ENCODE data around the gene IRF5. TPM values are rescaled to one million over a fixed set of nuclear protein-coding genes. Genes with fewer than 3 reads are reported as not detected.
"Not testable (repeated sequence)": the region's sequence is repeated elsewhere in the genome, so short reads cannot be mapped to it uniquely, and the experiment has no call there.

Gene IRF5
- total RNA-seq, 1 donor from 2014 or later: 2.9 TPM

DNA sequence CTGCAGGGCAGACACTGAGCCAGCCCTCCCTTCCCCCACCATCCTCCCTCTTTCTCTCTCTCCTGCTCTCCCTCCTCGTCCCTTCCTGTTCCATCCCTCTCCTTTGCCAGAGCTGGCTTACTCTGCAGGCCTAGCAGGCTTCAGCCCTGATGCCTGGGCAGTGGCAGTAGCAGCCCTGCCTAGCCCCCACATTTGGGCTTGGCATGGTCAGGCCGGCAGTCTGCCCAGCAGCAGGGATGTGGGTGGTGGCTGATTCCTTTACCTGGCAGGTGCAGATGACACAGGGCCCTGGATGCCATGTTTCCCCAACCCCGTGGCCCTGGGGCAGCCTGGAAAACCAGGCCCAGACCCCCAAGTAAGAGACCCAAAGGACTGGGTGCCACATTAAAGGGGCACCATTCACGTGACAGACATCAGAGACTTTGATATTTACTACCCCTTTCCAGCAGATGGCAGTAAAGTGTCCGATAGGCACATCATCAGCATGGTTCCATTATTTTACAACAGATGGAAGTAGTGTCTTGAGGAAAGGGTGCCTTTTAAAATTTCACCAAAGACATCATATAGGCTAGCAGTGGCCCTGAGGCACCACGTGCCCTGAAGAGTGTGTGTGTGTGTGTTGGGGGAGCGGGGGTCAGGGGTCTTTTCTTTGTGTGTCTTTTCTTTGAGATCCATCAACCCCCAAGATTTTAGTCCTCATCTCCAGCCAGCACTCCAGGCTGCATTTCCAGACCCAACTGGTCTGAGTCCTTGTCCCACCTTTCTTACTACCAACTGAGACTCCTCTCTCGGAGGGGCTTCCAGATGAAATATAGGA is 33.1 kb upstream of the IRF5 start:
- DNase-seq: no peak
- ATAC-seq: peak; percentile 52
- intact Hi-C loops (cut with micrococcal nuclease): loop anchor here (10.0 kb wide), 1 partner anchor 200 kb away; no protein-coding TSS in a partner anchor

DNA sequence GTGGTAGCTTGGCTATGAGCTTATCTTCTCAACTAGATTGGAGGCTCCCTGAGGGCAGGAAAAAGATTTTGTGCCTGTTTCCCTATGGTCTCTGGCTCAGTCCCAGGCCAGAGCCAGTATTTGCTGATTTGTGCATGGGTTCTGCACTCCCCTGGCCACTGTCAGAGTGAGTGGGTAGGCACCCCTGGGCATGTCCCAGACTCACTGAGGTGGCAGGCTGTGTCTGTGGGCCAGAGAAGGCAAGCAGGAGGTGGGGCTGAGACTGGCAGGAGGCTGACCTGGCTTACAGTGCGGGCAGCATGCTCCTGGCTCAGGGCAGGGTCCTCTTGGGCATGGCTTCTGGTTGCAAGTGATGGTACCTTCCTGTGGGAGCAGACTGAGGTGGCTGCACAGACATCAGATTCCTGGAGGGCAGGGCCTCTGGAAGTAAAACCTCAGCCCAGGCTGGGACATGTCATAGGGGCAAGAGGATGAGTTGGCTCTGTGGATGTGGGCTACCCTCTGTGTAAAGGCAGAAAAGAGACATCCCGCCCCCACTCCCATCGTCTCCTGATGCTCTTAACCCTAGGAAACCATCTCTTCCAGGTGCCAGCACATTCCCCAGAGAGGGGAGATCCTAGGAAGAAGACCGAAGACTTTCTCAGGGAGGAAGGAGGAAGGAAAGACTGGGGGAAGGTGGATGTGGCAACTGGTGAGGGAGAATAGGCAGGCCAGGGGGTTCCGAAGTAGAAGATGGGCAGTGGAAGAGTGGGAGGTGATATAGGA is 31.5 kb upstream of the IRF5 start:
- intact Hi-C loops (cut with micrococcal nuclease): loop anchor here (10.0 kb wide), 1 partner anchor 199 kb away; no protein-coding TSS in a partner anchor
- DNase-seq (no peak), ATAC-seq (no peak)

DNA sequence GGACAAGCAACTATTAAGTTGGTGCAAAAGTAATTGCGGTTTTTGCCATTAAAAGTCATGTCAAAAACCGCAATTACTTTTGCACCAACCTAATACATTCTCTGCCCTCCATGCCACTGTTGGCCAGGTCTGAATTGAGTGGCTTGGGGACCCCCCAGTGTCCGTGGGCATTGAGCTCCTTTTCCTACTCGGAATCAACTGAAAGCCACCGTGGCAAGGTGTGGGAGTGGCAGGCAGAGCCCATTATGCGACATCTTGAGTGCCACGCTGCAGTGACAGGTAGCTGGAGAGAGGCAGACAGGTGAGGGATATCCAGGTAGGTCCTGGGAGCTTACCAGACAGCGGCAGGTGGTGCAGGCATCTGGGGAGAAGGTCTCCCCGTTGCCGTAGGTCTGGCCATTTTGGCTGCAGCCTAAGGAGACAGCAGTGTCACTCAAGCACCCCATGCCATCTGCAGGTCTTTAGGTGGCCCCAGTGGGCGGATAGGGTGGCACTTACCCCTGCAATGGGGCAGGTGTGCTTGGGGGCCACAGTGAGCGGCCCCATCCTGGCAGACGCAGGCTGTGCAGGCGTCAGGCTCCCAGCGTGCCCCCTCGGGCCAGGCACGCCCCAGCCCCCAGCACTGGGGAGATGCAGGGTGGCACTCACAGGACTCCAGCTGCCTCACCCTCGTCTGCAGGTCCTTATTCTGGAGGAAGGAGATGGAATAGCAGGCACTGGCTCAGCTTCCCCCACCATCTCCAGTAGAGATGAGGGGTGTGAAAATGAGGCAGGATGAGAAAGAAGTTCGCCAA is 30.8 kb upstream of the IRF5 start:
- intact Hi-C loops (cut with micrococcal nuclease): loop anchor here (10.0 kb wide), 1 partner anchor 198 kb away; no protein-coding TSS in a partner anchor
- DNase-seq (no peak), ATAC-seq (no peak)

- no peak for ATAC-seq
- DNase-seq: no peak
- intact Hi-C loops (cut with micrococcal nuclease): loop anchor here (10.0 kb wide), 1 partner anchor 196 kb away; no protein-coding TSS in a partner anchor
Measured at GRCh38 chr7:128908750-128909624, 28.7 kb upstream of the IRF5 start.

DNA sequence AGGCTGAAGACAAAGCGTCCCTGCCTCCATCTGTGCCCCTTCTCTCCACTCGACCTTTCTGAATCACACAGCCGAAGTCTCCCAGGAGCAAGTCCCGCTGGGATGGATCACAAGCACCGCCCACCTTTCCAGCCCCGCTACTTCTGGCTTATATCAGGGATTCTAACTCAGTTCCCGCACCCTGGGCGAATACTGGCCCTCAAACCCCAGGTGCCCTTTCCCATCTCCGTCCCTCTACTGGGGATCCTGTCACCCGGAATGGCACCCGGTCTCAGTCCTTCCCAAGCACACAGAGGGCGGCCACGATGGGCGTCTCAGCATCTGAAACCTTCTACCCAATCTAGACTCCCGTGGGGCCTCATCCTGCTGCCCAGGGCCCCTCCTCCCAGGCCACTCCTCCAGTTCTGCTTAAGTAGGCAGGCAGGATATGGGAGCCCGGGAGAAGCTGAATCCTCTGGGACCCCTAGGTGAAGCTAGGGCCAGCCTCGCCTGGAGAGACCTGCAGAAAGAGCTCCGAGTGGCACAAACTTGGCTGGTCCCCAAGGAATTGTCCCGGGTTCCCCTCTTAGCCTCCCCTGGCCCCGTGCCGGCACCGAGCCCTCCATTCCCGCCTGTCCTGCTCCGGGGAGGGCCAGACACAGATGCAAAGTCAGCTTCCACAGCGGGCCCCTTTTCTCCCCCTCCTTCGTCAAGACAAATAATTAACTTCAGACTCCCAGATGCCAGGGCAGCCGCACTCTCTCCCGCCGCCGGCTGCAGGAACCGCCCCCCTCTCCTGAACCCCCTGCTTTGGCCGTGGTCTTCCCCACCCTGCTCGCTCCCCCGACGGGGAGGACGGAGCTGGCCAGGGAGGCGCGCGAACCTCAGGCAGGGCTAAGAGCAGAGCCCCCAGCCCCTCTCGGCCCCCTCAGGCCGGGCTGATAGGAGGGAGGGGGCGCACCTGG is 27.8 kb upstream of the IRF5 start:
- intact Hi-C loops (cut with micrococcal nuclease): loop anchor here (10.0 kb wide), 1 partner anchor 195 kb away; no protein-coding TSS in a partner anchor
- DNase-seq: peak; percentile 33
- ATAC-seq: peak; percentile 26

DNA sequence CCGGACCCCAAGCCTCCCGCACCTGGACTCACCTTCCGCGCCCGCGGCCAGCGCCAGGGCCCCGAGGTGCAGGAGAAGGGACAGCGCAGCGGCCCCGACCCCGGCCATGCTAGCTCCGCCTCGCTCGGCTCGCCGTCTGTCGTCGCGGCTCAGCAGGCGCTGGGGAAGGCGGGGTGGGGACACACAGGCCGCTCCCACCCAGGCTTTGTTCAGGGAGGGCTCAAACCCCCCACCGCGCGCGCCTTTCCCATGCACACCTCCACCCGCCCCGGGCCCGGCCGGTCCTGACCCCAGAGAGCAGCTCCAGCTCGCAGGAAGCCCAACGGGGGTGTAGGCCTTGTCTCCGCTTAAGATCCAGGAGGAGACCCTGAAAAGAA is 27.2 kb upstream of the IRF5 start, which contains the start of gene KCP:
TSS of gene KCP (minus strand) at position 141 of the 377 bp plus-strand sequence. CDS start at position 108, 33 bp downstream.
- peak; percentile 30 for DNase-seq
- intact Hi-C loops (cut with micrococcal nuclease): no loop called here
- no peak for ATAC-seq

DNA sequence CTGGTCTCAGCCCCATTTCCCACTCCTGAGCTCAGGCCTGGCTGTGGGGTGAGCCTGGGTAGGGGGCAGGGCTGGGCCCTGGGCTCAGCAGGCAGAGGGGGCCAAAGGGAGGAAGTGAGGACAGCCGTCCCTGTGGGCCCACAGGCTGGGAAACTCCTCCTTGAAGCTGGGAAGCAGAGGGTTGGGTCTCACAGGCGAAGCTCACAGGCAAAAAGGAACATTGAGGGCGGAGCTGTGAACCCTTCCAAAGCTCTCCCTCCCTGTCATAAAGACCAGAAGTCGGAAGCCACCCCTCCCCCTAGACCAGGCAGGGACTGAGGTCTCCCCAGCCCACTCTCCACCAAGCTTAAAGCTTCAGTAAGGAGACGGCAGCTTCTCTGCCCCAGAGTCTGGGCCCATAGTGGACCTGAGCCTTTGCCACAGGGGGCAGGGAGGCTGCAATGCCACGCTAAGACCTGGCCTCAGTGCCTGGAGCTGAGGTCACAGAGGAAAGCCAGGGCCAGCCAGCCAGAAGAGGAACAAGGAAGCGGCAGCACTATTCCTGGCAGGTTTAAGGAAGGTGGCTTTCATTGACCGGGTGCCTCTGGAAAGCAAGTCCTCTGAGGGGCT is 26.2 kb upstream of the IRF5 start:
- DNase-seq: peak; percentile 30
- peak; percentile 57 for ATAC-seq

DNA sequence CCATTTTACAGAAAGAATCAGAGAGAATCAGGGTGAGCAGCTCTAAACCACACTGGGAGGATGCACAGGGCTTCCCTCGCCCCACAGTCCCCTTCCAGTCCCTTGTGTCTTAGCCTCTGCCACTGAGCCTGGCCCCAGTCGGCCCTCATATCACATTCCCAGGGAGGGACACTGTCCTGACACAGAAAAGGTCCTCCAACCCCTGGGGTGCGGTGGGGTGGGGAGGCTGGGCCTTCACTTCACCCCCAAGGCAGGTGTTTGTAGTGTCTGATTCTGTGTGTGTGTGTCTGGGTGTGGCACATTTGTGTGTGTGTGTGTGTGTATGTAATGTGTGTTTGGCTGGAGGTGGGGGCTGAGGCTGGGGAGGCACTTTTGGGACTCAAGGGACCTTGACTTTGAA is 25.4 kb upstream of the IRF5 start:
- intact Hi-C loops (cut with micrococcal nuclease): no loop called here
- DNase-seq: no peak

More for the DNA sequence above, 26.2 kb upstream of the IRF5 start:
- intact Hi-C loops (cut with micrococcal nuclease): no loop called here

DNA sequence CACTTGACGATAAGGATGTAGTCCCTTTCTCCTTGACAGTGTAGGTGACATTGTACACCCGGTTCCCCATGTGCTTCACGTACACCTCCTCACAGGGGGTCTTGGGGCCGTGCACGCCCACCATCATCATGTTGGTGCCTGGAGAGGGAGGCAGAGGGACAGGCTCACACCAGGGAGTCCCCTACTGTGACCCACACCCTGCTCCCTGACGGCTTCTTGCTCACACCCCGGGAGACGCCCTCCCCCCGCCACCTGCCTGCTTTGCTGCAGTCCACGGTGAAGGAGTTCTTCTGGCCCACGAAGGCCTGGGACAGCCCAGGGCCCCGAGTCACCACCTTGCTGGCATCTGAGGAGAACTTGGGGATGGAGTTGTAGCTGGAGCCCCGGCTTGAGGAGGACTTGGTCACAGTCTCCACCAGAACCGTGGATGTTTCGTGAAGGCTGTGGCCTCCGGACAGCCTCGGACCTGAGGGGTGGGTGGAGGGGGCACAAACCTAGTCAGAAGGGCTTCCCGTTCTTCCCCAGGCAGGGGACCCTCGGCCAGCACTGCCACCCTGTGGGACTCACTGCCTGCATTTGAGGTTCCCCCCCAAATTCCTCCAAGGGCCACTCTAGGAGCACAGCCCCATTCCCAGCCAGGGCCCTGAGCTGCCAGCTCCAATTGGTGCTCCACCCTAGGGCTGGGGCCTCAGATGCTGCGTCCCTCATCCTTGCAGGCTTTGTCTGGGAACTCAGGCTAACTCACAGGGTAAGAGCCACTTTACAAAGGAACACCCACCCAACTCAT is 24.8 kb upstream of the IRF5 start:
- intact Hi-C loops (cut with micrococcal nuclease); DNase-seq: not testable (repeated sequence)
- peak; percentile 14 for ATAC-seq

More for the DNA sequence above, 25.4 kb upstream of the IRF5 start:
- ATAC-seq: no peak

- intact Hi-C loops (cut with micrococcal nuclease): no loop called here
- ATAC-seq (no peak), DNase-seq (no peak)
Measured at GRCh38 chr7:128913870-128914565, 23.7 kb upstream of the IRF5 start.

GRCh38 chr7:128914566-128915151 is 23.1 kb upstream of the IRF5 start:
- DNase-seq (no peak), ATAC-seq (no peak)
- intact Hi-C loops (cut with micrococcal nuclease): no loop called here

DNA sequence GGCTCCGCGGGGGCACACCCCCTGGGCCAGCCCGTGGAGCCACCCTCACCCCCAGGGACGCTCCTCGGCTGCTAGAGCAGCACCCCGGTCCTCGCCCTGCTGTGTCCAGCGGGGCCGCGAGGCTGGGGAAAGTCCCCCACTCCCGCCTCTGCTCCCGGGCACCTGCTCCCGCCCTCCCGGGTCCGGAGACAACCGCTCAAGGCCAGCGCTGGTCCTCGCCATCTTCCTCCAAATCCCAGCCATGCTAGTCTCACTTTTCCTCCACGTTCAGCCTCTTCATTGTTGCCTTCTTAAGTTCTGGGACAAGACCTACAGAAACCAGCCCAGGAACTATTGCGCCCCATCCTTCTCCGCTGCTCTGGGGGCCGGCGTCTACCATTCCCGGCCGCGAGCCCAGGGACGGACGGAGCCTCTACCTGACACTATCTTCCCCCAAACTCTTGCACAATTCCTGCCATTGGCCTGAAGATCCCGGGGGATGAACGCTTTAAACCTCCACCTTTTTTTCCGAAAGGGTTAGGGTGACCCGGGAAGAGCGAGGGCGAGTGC is 22.4 kb upstream of the IRF5 start:
- intact Hi-C loops (cut with micrococcal nuclease): no loop called here
- no peak for ATAC-seq
- no peak for DNase-seq

GRCh38 chr7:128915841-128916642 is 21.7 kb upstream of the IRF5 start:
- intact Hi-C loops (cut with micrococcal nuclease): no loop called here
- no peak for DNase-seq
- no peak for ATAC-seq

DNA sequence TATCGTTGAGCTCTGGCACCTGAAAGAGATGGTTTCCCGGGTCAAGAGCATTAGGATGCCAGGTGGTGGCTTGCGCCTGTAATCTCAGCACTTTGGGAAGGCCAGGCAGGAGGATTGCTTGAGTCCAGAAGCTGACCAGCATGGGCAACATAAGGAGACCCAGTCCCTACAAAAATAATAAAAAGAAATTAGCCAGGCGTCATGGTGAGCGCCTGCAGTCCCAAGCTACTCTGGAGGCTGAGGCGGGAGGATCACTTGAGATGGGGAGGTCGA is 21.1 kb upstream of the IRF5 start:
- intact Hi-C loops (cut with micrococcal nuclease): no loop called here
- no peak for DNase-seq
- ATAC-seq: no peak

All from left ventricle myocardium superior (tissue), 1 donor.